Embryonic facial prominence (tissue), 1 donor: ENCODE measurements around the gene C9orf43.
"Not testable (repeated sequence)": the region's sequence is repeated elsewhere in the genome, so short reads cannot be mapped to it uniquely, and the experiment has no call there.

Source experiments
- DNase-seq: peaks from one replicate; pipeline ENCODE4 v3.0.0-alpha.2; 2016; ENCODE audit errors: extremely low spot score

The C9orf43 gene

GRCh38 chr9:113417370-113417769 lies 6.8 kb downstream of the C9orf43 start:
- DNase-seq: no peak

- DNase-seq: no peak
Measured at GRCh38 chr9:113421726-113422125, 11.2 kb downstream of the C9orf43 start.

GRCh38 chr9:113425072-113425471 lies 14.5 kb downstream of the C9orf43 start:
- DNase-seq: no peak

- no peak for DNase-seq
Measured at GRCh38 chr9:113426701-113427100, 16.2 kb downstream of the C9orf43 start.

GRCh38 chr9:113427629-113428028 lies 17.1 kb downstream of the C9orf43 start:
- no peak for DNase-seq

- DNase-seq: no peak
Measured at GRCh38 chr9:113428062-113428615, 17.6 kb downstream of the C9orf43 start.

GRCh38 chr9:113431191-113431590 lies 20.6 kb downstream of the C9orf43 start:
- DNase-seq: no peak

- no peak for DNase-seq
Measured at GRCh38 chr9:113436728-113437515, 26.4 kb downstream of the C9orf43 start.

- DNase-seq: not testable (repeated sequence)
Measured at GRCh38 chr9:113437716-113438115, 27.2 kb downstream of the C9orf43 start.

GRCh38 chr9:113444736-113445135 lies 34.2 kb downstream of the C9orf43 start:
- DNase-seq: no peak

- no peak for DNase-seq
Measured at GRCh38 chr9:113446323-113446740, 35.8 kb downstream of the C9orf43 start.

- no peak for DNase-seq
Measured at GRCh38 chr9:113449376-113449775, 38.8 kb downstream of the C9orf43 start.

GRCh38 chr9:113452113-113452605 lies 41.6 kb downstream of the C9orf43 start:
- no peak for DNase-seq

GRCh38 chr9:113454914-113455761 lies 44.6 kb downstream of the C9orf43 start:
- no peak for DNase-seq

GRCh38 chr9:113456235-113456634 lies 45.7 kb downstream of the C9orf43 start:
- no peak for DNase-seq

GRCh38 chr9:113461285-113461684 lies 50.7 kb downstream of the C9orf43 start:
- DNase-seq: no peak

- no peak for DNase-seq
Measured at GRCh38 chr9:113461943-113462342, 51.4 kb downstream of the C9orf43 start.

- no peak for DNase-seq
Measured at GRCh38 chr9:113462781-113463286, 52.3 kb downstream of the C9orf43 start.

GRCh38 chr9:113463418-113464285 lies 53.1 kb downstream of the C9orf43 start, which contains the start of gene RGS3:
RGS3 (plus strand) TSS chr9:113463727; CDS start chr9:113463803, 76 bp downstream.
- no peak for DNase-seq

GRCh38 chr9:113464286-113464660 lies 53.7 kb downstream of the C9orf43 start:
- no peak for DNase-seq

- no peak for DNase-seq
Measured at GRCh38 chr9:113465599-113466140, 55.1 kb downstream of the C9orf43 start.
